SK-N-SH (cell line): ENCODE results near the gene USP6. TPM values are rescaled to one million over a fixed set of nuclear protein-coding genes. Genes with fewer than 3 reads are reported as not detected.

ENCODE experiments used
- CTCF ChIA-PET: fragments of 300-600, 350-600 bp; formaldehyde crosslinking; extraction: SDS; loops from one replicate; lab custom pipeline; 2021; lab: Yijun Ruan, JAX
- POLR2A ChIA-PET: fragments of 350-600 bp; sonication (Branson Sonifier 250); formaldehyde crosslinking; extraction: SDS; loops from one replicate; lab custom pipeline; 2020; ENCODE audit warnings: antibody characterized with exemption, inconsistent platforms; lab: Yijun Ruan, JAX
- DNase-seq: peaks from one replicate; pipeline ENCODE4 v3.0.0; 2012
- H2AFZ ChIP-seq: fragments of 200-600 bp; sonication (generic); 2 replicates; pipeline ENCODE4 v1.8.1; 2016; ENCODE audit warnings: antibody characterized with exemption, mild to moderate bottlenecking, low read depth
- H3F3A ChIP-seq: fragments of 200-600 bp; sonication (generic); replicated peaks from 2 replicates; pipeline ENCODE3; 2016; ENCODE audit warnings: antibody characterized with exemption, mild to moderate bottlenecking; ENCODE audit not compliant: insufficient read depth
- H3K27ac ChIP-seq, 2 experiments: fragments of 200-500 bp in 1 of 2; fragments of 200-600 bp in 1 of 2; sonication (Bioruptor generic) in 1 of 2; sonication (generic), shearing (Covaris generic) in 1 of 2; 2 replicates each; pipeline versions ENCODE4 v1.5.1 to v1.6.1; 2014 to 2016; ENCODE audit warnings: low read depth in 2 of 2, inconsistent platforms in 1 of 2, low read length in 1 of 2, mild to moderate bottlenecking in 1 of 2, mixed read lengths in 1 of 2
- H3K27me3 ChIP-seq: fragments of 200-600 bp; sonication (generic), shearing (Covaris generic); 2 replicates; pipeline ENCODE4 v1.6.1; 2016; ENCODE audit warnings: mixed run types; ENCODE audit not compliant: insufficient read depth
- H3K36me3 ChIP-seq, 2 experiments: fragments of 200-500 bp in 1 of 2; fragments of 200-600 bp in 1 of 2; sonication (Bioruptor generic) in 1 of 2; sonication (generic) in 1 of 2; replicated peaks in 1 of 2; 2 replicates each; pipeline versions ENCODE3 to v1.5.1; 2014 to 2016; ENCODE audit warnings: low read length in 1 of 2, mild to moderate bottlenecking in 1 of 2; ENCODE audit not compliant: insufficient read depth in 2 of 2, control insufficient read depth in 1 of 2
- H3K4me1 ChIP-seq, 2 experiments: fragments of 200-500 bp in 1 of 2; fragments of 200-600 bp in 1 of 2; sonication (Bioruptor generic) in 1 of 2; sonication (generic), shearing (Covaris generic) in 1 of 2; 2 replicates each; pipeline versions ENCODE4 v1.5.1 to v1.6.1; 2014 to 2016; ENCODE audit warnings: low read depth in 1 of 2, low read length in 1 of 2, mixed run types in 1 of 2; ENCODE audit not compliant: insufficient read depth in 2 of 2, control insufficient read depth in 1 of 2
- H3K4me2 ChIP-seq: fragments of 200-600 bp; sonication (generic), shearing (Covaris generic); 2 replicates; pipeline ENCODE4 v1.6.1; 2017; ENCODE audit warnings: mixed run types
- H3K4me3 ChIP-seq, 2 experiments: fragments of 200-500 bp in 1 of 2; fragments of 200-600 bp in 1 of 2; sonication (Bioruptor generic) in 1 of 2; sonication (generic), shearing (Covaris generic) in 1 of 2; 2 replicates each; pipeline versions ENCODE4 v1.5.1 to v1.8.1; 2014 to 2016; ENCODE audit warnings: low read depth in 2 of 2, inconsistent platforms in 1 of 2, low read length in 1 of 2, mild to moderate bottlenecking in 1 of 2, mixed read lengths in 1 of 2, moderate library complexity in 1 of 2
- H3K79me2 ChIP-seq: fragments of 200-600 bp; sonication (generic); 2 replicates; pipeline ENCODE4 v1.8.1; 2017; ENCODE audit warnings: mild to moderate bottlenecking; ENCODE audit not compliant: insufficient read depth
- H3K9ac ChIP-seq: fragments of 200-600 bp; sonication (generic); 2 replicates; pipeline ENCODE4 v1.6.1; 2017; ENCODE audit warnings: mixed run types
- H3K9me2 ChIP-seq: fragments of 200-600 bp; sonication (generic); 2 replicates; pipeline ENCODE4 v1.6.1; 2017; ENCODE audit warnings: mixed run types
- H3K9me3 ChIP-seq: fragments of 200-600 bp; sonication (generic); 2 replicates; pipeline ENCODE4 v1.6.1; 2017; ENCODE audit warnings: mixed run types, mild to moderate bottlenecking, moderate library complexity
- H4K20me1 ChIP-seq: fragments of 200-600 bp; sonication (generic); 2 replicates; pipeline ENCODE4 v1.6.1; 2017; ENCODE audit warnings: mild to moderate bottlenecking, mixed run types; ENCODE audit not compliant: insufficient read depth
- CHD2 ChIP-seq: fragments of 150-350 bp; IDR thresholded peaks from 2 replicates; pipeline ENCODE4 v1.6.1; 2018; ENCODE audit warnings: low read length; ENCODE audit not compliant: partially characterized antibody
- ELF1 ChIP-seq: IDR thresholded peaks from 2 replicates; pipeline ENCODE4 v1.4.0; 2012
- EZH2phosphoT487 ChIP-seq: fragments of 200-600 bp; sonication (generic); IDR thresholded peaks from 2 replicates; pipeline ENCODE4 v1.6.1; 2017; ENCODE audit warnings: low read depth, mixed run types, mild to moderate bottlenecking, antibody characterized with exemption, moderate library complexity, borderline replicate concordance
- FOXJ3 ChIP-seq: sonication (generic); formaldehyde crosslinking; IDR thresholded peaks from 2 replicates; pipeline ENCODE4 v1.5.1; 2020; ENCODE audit warnings: mild to moderate bottlenecking, missing genetic modification reagents
- GABPA ChIP-seq: IDR thresholded peaks from 2 replicates; pipeline ENCODE4 v1.4.0; 2012; ENCODE audit warnings: low read depth, mild to moderate bottlenecking
- GATA2 ChIP-seq: sonication (generic); formaldehyde crosslinking; IDR thresholded peaks from 2 replicates; pipeline ENCODE4 v1.5.0; 2020; ENCODE audit warnings: mild to moderate bottlenecking, missing genetic modification reagents
- MEF2A ChIP-seq: IDR thresholded peaks from 2 replicates; pipeline ENCODE4 v1.4.0; 2012; ENCODE audit warnings: low read depth, borderline replicate concordance
- MXI1 ChIP-seq: IDR thresholded peaks from 2 replicates; pipeline ENCODE4 v1.6.1; 2012; ENCODE audit warnings: mild to moderate bottlenecking, low read depth, low read length, improper control_type of control experiment
- NFIC ChIP-seq: IDR thresholded peaks from 2 replicates; pipeline ENCODE4 v1.4.0; 2012; ENCODE audit warnings: borderline replicate concordance
- NRF1 ChIP-seq: IDR thresholded peaks from 2 replicates; pipeline ENCODE4 v1.6.1; 2012; ENCODE audit warnings: low read depth, mild to moderate bottlenecking, low read length
- RAD21 ChIP-seq: IDR thresholded peaks from 2 replicates; pipeline ENCODE4 v1.6.1; 2012; ENCODE audit warnings: mild to moderate bottlenecking, low read length
- RXRA ChIP-seq: IDR thresholded peaks from 2 replicates; pipeline ENCODE4 v1.4.0; 2012; ENCODE audit warnings: low read depth, mild to moderate bottlenecking, borderline replicate concordance
- SIN3A ChIP-seq: IDR thresholded peaks from 2 replicates; pipeline ENCODE4 v1.6.1; 2012; ENCODE audit warnings: low read depth, mild to moderate bottlenecking, low read length, moderate library complexity, borderline replicate concordance
- SMC3 ChIP-seq: IDR thresholded peaks from 2 replicates; pipeline ENCODE4 v1.6.1; 2012; ENCODE audit warnings: low read depth, low read length, improper control_type of control experiment
- TAF1 ChIP-seq: IDR thresholded peaks from 2 replicates; pipeline ENCODE4 v1.6.1; 2012; ENCODE audit warnings: low read depth, mild to moderate bottlenecking, low read length, moderate library complexity, borderline replicate concordance
- TEAD4 ChIP-seq: IDR thresholded peaks from 2 replicates; pipeline ENCODE4 v1.4.0; 2012; ENCODE audit warnings: mild to moderate bottlenecking, borderline replicate concordance; ENCODE audit not compliant: insufficient read depth
- YY1 ChIP-seq: IDR thresholded peaks from 2 replicates; pipeline ENCODE4 v1.4.0; 2012; ENCODE audit warnings: low read depth, mild to moderate bottlenecking
- WGBS: methylation state at CpG from one replicate; pipeline ENCODE4 v1.1.6; 2017; ENCODE audit warnings: low lambda C conversion rate; 5-methylcytosine and 5-hydroxymethylcytosine counted together
- polyA plus RNA-seq, 3 experiments: library from polyadenylated mRNA; depleted of rRNA; stranded (reverse); fragments of >200 nt; gene quantifications; 2 replicates each; pipeline ENCODE4 v1.2.3, GENCODE V29; 2012
- TF ChIP-seq, protein P1 (sequence below): IDR thresholded peaks from 2 replicates; pipeline ENCODE4; 2012
- TF ChIP-seq, protein P2 (sequence below): IDR thresholded peaks from 2 replicates; pipeline ENCODE4 v1.4.0; 2012; ENCODE audit warnings: low read depth
- TF ChIP-seq, protein P3 (sequence below): IDR thresholded peaks from 2 replicates; pipeline ENCODE4 v1.4.0; 2012; ENCODE audit warnings: low read depth, borderline replicate concordance
- TF ChIP-seq, protein P4 (sequence below): IDR thresholded peaks from 2 replicates; pipeline ENCODE4 v1.6.1; 2012; ENCODE audit warnings: mild to moderate bottlenecking, low read depth, low read length, moderate library complexity
- TF ChIP-seq, protein P5 (sequence below): fragments of 150-350 bp; IDR thresholded peaks from 2 replicates; pipeline ENCODE4 v1.6.1; 2017; ENCODE audit warnings: antibody characterized with exemption, low read length, low read depth, borderline replicate concordance

The USP6 gene
- polyA plus RNA-seq, 1 of the 3 experiments (the other 2 are of a cell fraction): not detected

DNA sequence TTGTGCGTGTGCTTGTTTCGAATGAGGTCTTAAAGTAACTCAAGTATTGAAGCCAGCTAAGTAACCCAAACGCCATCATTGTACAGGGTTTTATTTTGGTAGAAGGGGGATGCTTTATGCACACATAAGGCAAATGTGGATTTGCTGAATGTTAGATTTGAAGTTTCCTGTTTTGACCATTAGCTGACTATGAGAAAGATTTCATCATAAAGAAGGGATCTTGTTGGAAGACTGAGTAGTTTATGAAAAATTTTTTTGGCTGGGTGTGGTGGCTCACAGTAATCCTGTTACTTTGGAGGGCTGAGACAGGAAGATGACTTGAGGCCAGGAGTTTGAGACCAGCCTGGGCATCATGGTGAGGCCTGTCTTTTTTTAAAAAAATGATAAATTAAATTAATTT, 47.6 kb upstream of the USP6 start:
- Histone ChIP-seq H3F3A (no peaks in the 10 kb centered on the region), H3K4me1 (no peaks in the 10 kb centered on the region), H4K20me1 (no peaks in the 10 kb centered on the region), H3K4me2 (no peak overlapping the region), H3K79me2 (no peaks in the 10 kb centered on the region), H3K27ac (no peak overlapping the region), H3K36me3 (no peaks in the 10 kb centered on the region), H3K4me3 (no peak overlapping the region), H3K27me3 (no peaks in the 10 kb centered on the region; the same call in 1 of the 2 replicates), H3K9me3 (no peaks in the 10 kb centered on the region), H2AFZ (no peak overlapping the region), H3K9ac (no peak overlapping the region), H3K9me2 (no peaks in the 10 kb centered on the region)
- WGBS: 78% methylated on average over 3 of the region's 3 CpGs
- TF ChIP-seq, protein P1, sequence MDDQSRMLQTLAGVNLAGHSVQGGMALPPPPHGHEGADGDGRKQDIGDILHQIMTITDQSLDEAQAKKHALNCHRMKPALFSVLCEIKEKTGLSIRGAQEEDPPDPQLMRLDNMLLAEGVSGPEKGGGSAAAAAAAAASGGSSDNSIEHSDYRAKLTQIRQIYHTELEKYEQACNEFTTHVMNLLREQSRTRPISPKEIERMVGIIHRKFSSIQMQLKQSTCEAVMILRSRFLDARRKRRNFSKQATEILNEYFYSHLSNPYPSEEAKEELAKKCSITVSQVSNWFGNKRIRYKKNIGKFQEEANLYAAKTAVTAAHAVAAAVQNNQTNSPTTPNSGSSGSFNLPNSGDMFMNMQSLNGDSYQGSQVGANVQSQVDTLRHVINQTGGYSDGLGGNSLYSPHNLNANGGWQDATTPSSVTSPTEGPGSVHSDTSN: no peak
- no peak for TF ChIP-seq CHD2
- TF ChIP-seq NFIC: no peak
- TF ChIP-seq ELF1: no peak
- TF ChIP-seq MXI1: no peak
- TF ChIP-seq SIN3A: no peak
- no peak for TF ChIP-seq RXRA
- no peak for TF ChIP-seq YY1
- no peak for TF ChIP-seq MEF2A
- TF ChIP-seq EZH2phosphoT487: no peak
- TF ChIP-seq FOXJ3 (CRISPR knock-in tag): no peak
- TF ChIP-seq GABPA: no peak
- TF ChIP-seq TAF1: no peak
- no peak for TF ChIP-seq NRF1
- ChIA-PET POLR2A (no interaction called here), CTCF (interaction anchor here (0.9 to 1.4 kb wide), 3 partner anchors 81 to 159 kb away, joined by 3 to 8 read pairs (median 3); no protein-coding TSS in a partner anchor)
- no peak for DNase-seq

DNA sequence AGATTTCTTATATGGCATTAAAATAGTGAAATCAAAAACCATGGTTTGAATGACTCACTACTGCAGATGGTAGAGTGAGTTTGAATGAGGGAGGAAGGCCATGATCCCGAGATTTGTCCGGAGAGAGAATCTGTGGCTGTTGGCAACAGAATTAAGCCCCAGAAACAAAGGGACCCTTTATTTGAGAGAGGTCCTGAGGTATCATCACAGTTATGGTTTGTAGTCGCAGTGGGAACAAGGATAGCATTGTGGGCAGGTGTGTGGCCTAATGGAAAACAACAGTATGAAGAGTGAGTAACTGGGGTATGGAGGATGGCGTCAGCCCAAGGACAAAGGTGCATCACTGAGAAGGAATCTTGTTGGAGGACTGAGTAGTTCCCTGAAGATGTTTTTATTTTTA, 46.1 kb upstream of the USP6 start:
- no peak for DNase-seq
- POLR2A ChIA-PET: no interaction called here
- TF ChIP-seq GATA2 (CRISPR knock-in tag) (no peak), CHD2 (no peak), RAD21 (no peak), SMC3 (no peak), GABPA (no peak), TEAD4 (no peak)
- TF ChIP-seq, protein P2, sequence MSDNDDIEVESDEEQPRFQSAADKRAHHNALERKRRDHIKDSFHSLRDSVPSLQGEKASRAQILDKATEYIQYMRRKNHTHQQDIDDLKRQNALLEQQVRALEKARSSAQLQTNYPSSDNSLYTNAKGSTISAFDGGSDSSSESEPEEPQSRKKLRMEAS: no peak
- TF ChIP-seq, protein P3, sequence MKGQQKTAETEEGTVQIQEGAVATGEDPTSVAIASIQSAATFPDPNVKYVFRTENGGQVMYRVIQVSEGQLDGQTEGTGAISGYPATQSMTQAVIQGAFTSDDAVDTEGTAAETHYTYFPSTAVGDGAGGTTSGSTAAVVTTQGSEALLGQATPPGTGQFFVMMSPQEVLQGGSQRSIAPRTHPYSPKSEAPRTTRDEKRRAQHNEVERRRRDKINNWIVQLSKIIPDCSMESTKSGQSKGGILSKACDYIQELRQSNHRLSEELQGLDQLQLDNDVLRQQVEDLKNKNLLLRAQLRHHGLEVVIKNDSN: no peak
- TF ChIP-seq, protein P4, sequence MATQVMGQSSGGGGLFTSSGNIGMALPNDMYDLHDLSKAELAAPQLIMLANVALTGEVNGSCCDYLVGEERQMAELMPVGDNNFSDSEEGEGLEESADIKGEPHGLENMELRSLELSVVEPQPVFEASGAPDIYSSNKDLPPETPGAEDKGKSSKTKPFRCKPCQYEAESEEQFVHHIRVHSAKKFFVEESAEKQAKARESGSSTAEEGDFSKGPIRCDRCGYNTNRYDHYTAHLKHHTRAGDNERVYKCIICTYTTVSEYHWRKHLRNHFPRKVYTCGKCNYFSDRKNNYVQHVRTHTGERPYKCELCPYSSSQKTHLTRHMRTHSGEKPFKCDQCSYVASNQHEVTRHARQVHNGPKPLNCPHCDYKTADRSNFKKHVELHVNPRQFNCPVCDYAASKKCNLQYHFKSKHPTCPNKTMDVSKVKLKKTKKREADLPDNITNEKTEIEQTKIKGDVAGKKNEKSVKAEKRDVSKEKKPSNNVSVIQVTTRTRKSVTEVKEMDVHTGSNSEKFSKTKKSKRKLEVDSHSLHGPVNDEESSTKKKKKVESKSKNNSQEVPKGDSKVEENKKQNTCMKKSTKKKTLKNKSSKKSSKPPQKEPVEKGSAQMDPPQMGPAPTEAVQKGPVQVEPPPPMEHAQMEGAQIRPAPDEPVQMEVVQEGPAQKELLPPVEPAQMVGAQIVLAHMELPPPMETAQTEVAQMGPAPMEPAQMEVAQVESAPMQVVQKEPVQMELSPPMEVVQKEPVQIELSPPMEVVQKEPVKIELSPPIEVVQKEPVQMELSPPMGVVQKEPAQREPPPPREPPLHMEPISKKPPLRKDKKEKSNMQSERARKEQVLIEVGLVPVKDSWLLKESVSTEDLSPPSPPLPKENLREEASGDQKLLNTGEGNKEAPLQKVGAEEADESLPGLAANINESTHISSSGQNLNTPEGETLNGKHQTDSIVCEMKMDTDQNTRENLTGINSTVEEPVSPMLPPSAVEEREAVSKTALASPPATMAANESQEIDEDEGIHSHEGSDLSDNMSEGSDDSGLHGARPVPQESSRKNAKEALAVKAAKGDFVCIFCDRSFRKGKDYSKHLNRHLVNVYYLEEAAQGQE: no peak
- TF ChIP-seq, protein P5, sequence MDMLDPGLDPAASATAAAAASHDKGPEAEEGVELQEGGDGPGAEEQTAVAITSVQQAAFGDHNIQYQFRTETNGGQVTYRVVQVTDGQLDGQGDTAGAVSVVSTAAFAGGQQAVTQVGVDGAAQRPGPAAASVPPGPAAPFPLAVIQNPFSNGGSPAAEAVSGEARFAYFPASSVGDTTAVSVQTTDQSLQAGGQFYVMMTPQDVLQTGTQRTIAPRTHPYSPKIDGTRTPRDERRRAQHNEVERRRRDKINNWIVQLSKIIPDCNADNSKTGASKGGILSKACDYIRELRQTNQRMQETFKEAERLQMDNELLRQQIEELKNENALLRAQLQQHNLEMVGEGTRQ: no peak
- TF ChIP-seq, protein P1: no peak

More for the DNA sequence above, 46.1 kb upstream of the USP6 start:
- CTCF ChIA-PET: interaction anchor here (0.6 kb wide), 1 partner anchor 909 kb away, joined by 3 read pairs; no protein-coding TSS in a partner anchor
- Histone ChIP-seq H2AFZ (no peak overlapping the region), H3F3A (no peaks in the 10 kb centered on the region), H3K27ac (no peak overlapping the region), H3K4me1 (no peaks in the 10 kb centered on the region), H3K79me2 (no peaks in the 10 kb centered on the region), H3K4me2 (no peak overlapping the region), H3K9me2 (no peaks in the 10 kb centered on the region), H3K9me3 (no peaks in the 10 kb centered on the region), H3K27me3 (no peaks in the 10 kb centered on the region; the same call in 1 of the 2 replicates), H3K36me3 (no peaks in the 10 kb centered on the region), H4K20me1 (no peaks in the 10 kb centered on the region), H3K9ac (no peak overlapping the region), H3K4me3 (no peak overlapping the region)
- 60% methylated on average over 4 of the region's 4 CpGs for WGBS
